ENCODE results near the gene PEF1. TPM values are rescaled to one million over a fixed set of nuclear protein-coding genes. Genes with fewer than 3 reads are reported as not detected.
"Not testable (repeated sequence)": the region's sequence is repeated elsewhere in the genome, so short reads cannot be mapped to it uniquely, and the experiment has no call there.

PEF1 gene
- total RNA-seq, 2 experiments from 2014 or later = 50.4 to 50.5 TPM

GRCh38 chr1:31587720-31588423, 56.8 kb downstream of the PEF1 start:
- DNase-seq = peak; percentile 54
- ChIA-PET CTCF (interaction anchor here (1.0 to 1.1 kb wide), 4 partner anchors 9 to 201 kb away, joined by 3 to 4 read pairs (median 3); no protein-coding TSS in a partner anchor), POLR2A (no interaction called here)
- Mint-ChIP-seq H3K27me3 (peaks cover 19% of the 10 kb centered on the region), H3K4me1 (peaks cover 2% of the 10 kb centered on the region), H3K36me3 (ENCODE audit: low read depth) (no peaks in the 10 kb centered on the region), H3K9me3 (no peaks in the 10 kb centered on the region), H3K4me3 (no peak overlapping the region), H3K27ac (no peak overlapping the region)

- POLR2A ChIA-PET; H3K36me3 Mint-ChIP-seq (ENCODE audit: low read depth); H3K4me1 Mint-ChIP-seq; H3K27ac Mint-ChIP-seq; H3K4me3 Mint-ChIP-seq; H3K9me3 Mint-ChIP-seq: not testable (repeated sequence)
- CTCF ChIA-PET = interaction anchor here (1.0 to 1.1 kb wide), 4 partner anchors 8 to 202 kb away, joined by 3 to 4 read pairs (median 3); no protein-coding TSS in a partner anchor
- H3K27me3 Mint-ChIP-seq = peaks cover 19% of the 10 kb centered on the region
- DNase-seq = peak; percentile 4
Measured at GRCh38 chr1:31587328-31587699, 57.4 kb downstream of the PEF1 start.

GRCh38 chr1:31586376-31587327, 58.0 kb downstream of the PEF1 start:
- Mint-ChIP-seq H3K27me3 (peaks cover 14% of the 10 kb centered on the region), H3K27ac (no peak overlapping the region), H3K9me3 (no peaks in the 10 kb centered on the region), H3K4me3 (no peak overlapping the region), H3K4me1 (peaks cover 2% of the 10 kb centered on the region), H3K36me3 (ENCODE audit: low read depth) (no peaks in the 10 kb centered on the region)
- peak; percentile 14 for DNase-seq
- ChIA-PET POLR2A (no interaction called here), CTCF (interaction anchor here (1.0 to 1.1 kb wide), 2 partner anchors 38 to 54 kb away, joined by 3 to 4 read pairs; no protein-coding TSS in a partner anchor)

GRCh38 chr1:31585736-31586365, 58.8 kb downstream of the PEF1 start:
- Mint-ChIP-seq H3K27me3 (peaks cover 12% of the 10 kb centered on the region), H3K4me1 (peaks cover 2% of the 10 kb centered on the region), H3K27ac (no peak overlapping the region), H3K4me3 (no peak overlapping the region), H3K9me3 (no peaks in the 10 kb centered on the region), H3K36me3 (ENCODE audit: low read depth) (no peaks in the 10 kb centered on the region)
- ChIA-PET CTCF (interaction anchor here (1.0 kb wide), 1 partner anchor 37 kb away, joined by 4 read pairs; no protein-coding TSS in a partner anchor), POLR2A (no interaction called here)
- DNase-seq = peak; percentile 1

GRCh38 chr1:31584869-31585735, 59.6 kb downstream of the PEF1 start:
- H3K4me3 Mint-ChIP-seq = no peak overlapping the region
- DNase-seq = peak; percentile 12
- no peak overlapping the region for H3K27ac Mint-ChIP-seq
- H3K9me3 Mint-ChIP-seq = no peaks in the 10 kb centered on the region
- H3K4me1 Mint-ChIP-seq = peaks cover 2% of the 10 kb centered on the region
- no peaks in the 10 kb centered on the region for H3K36me3 Mint-ChIP-seq (ENCODE audit: low read depth)
- POLR2A ChIA-PET = no interaction called here
- CTCF ChIA-PET = no interaction called here
- peaks cover 9% of the 10 kb centered on the region for H3K27me3 Mint-ChIP-seq

- Mint-ChIP-seq H3K27me3 (peaks cover 7% of the 10 kb centered on the region), H3K36me3 (ENCODE audit: low read depth) (no peaks in the 10 kb centered on the region), H3K27ac (no peak overlapping the region), H3K4me1 (peaks cover 2% of the 10 kb centered on the region), H3K4me3 (no peak overlapping the region), H3K9me3 (no peaks in the 10 kb centered on the region)
- peak; percentile 12 for DNase-seq
- POLR2A ChIA-PET = no interaction called here
- CTCF ChIA-PET = no interaction called here
Measured at GRCh38 chr1:31583995-31584868, 60.4 kb downstream of the PEF1 start.

GRCh38 chr1:31583082-31583994, 61.3 kb downstream of the PEF1 start:
- ChIA-PET CTCF (no interaction called here), POLR2A (no interaction called here)
- H3K4me1 Mint-ChIP-seq = peaks cover 2% of the 10 kb centered on the region
- H3K9me3 Mint-ChIP-seq = no peaks in the 10 kb centered on the region
- H3K4me3 Mint-ChIP-seq = no peak overlapping the region
- H3K27me3 Mint-ChIP-seq = peaks cover 5% of the 10 kb centered on the region
- DNase-seq = no peak
- H3K27ac Mint-ChIP-seq = no peak overlapping the region
- H3K36me3 Mint-ChIP-seq (ENCODE audit: low read depth) = no peaks in the 10 kb centered on the region

- no peak overlapping the region for H3K4me3 Mint-ChIP-seq
- H3K4me1 Mint-ChIP-seq = no peaks in the 10 kb centered on the region
- DNase-seq = no peak
- no peaks in the 10 kb centered on the region for H3K9me3 Mint-ChIP-seq
- no peaks in the 10 kb centered on the region for H3K36me3 Mint-ChIP-seq (ENCODE audit: low read depth)
- no peak overlapping the region for H3K27ac Mint-ChIP-seq
- ChIA-PET POLR2A (no interaction called here), CTCF (interaction anchor here (0.6 kb wide), 1 partner anchor 387 kb away, joined by 3 read pairs; no protein-coding TSS in a partner anchor)
- H3K27me3 Mint-ChIP-seq = peaks cover 1% of the 10 kb centered on the region
Measured at GRCh38 chr1:31581821-31582810, 62.6 kb downstream of the PEF1 start.

GRCh38 chr1:31580891-31581603, 63.6 kb downstream of the PEF1 start:
- Mint-ChIP-seq H3K27me3 (peaks cover 4% of the 10 kb centered on the region), H3K36me3 (ENCODE audit: low read depth) (no peaks in the 10 kb centered on the region), H3K27ac (no peak overlapping the region), H3K4me1 (peaks cover 2% of the 10 kb centered on the region), H3K4me3 (no peak overlapping the region), H3K9me3 (no peaks in the 10 kb centered on the region)
- DNase-seq = no peak
- ChIA-PET CTCF (no interaction called here), POLR2A (no interaction called here)

- no peak for DNase-seq
Measured at GRCh38 chr1:31580513-31580870, 64.2 kb downstream of the PEF1 start.

More at GRCh38 chr1:31580513-31580870, 64.2 kb downstream of the PEF1 start:
- ChIA-PET CTCF (no interaction called here), POLR2A (no interaction called here)
- H3K4me3 Mint-ChIP-seq = no peak overlapping the region
- no peak overlapping the region for H3K27ac Mint-ChIP-seq
- H3K36me3 Mint-ChIP-seq (ENCODE audit: low read depth) = no peaks in the 10 kb centered on the region
- no peaks in the 10 kb centered on the region for H3K9me3 Mint-ChIP-seq
- H3K4me1 Mint-ChIP-seq = peaks cover 2% of the 10 kb centered on the region
- H3K27me3 Mint-ChIP-seq = peaks cover 4% of the 10 kb centered on the region

Data from activated CD4-positive, alpha-beta memory T cell treated with anti-CD3 and anti-CD28 coated beads, Interleukin-2, amount 10 ng/mL, durations not matched to agents 7 days and 5 days (primary cell).